ENCODE measurements around the gene ARL16.
A peak's percentile ranks its signal among the peaks of the same experiment; 100 is the strongest.

ARL16 gene

GRCh38 chr17:81714412-81715106, 31.0 kb upstream of the ARL16 start:
- Histone ChIP-seq H2AFZ (ENCODE audit: low read depth, low read length) (no peak overlapping the region), H3K36me3 (replicated peaks; ENCODE audit: low read depth, low read length) (peaks cover 4% of the 10 kb centered on the region), H3K27me3 (ENCODE audit: low read depth, low read length) (no peaks in the 10 kb centered on the region), H4K20me1 (ENCODE audit: insufficient read depth, low read length) (peaks cover 5% of the 10 kb centered on the region; the same call in 1 of the 2 replicates), H3K27ac (ENCODE audit: low read length) (no peak overlapping the region), H3K9ac (ENCODE audit: low read length) (no peak overlapping the region), H3K4me2 (ENCODE audit: low read length) (no peak overlapping the region), H3K79me2 (ENCODE audit: low read length) (peaks cover 26% of the 10 kb centered on the region), H3K4me1 (ENCODE audit: low read length) (peaks cover 19% of the 10 kb centered on the region), H3K4me3 (ENCODE audit: low read length) (no peak overlapping the region), H3K9me3 (ENCODE audit: insufficient read depth, low read length) (no peaks in the 10 kb centered on the region)
- TF ChIP-seq EZH2phosphoT487 (IDR thresholded peaks at IDR 0.05; ENCODE audit: low read depth): no peak

- peaks cover 26% of the 10 kb centered on the region for H3K79me2 ChIP-seq (ENCODE audit: low read length)
- H4K20me1 ChIP-seq (ENCODE audit: insufficient read depth, low read length): peaks cover 5% of the 10 kb centered on the region; the same call in 1 of the 2 replicates
- peak overlapping the region; percentile 62; the same call in 1 of the 2 replicates for H3K9ac ChIP-seq (ENCODE audit: low read length)
- H3K4me3 ChIP-seq (ENCODE audit: low read length): peak overlapping the region; percentile 84
- peaks cover 19% of the 10 kb centered on the region for H3K4me1 ChIP-seq (ENCODE audit: low read length)
- no peaks in the 10 kb centered on the region for H3K27me3 ChIP-seq (ENCODE audit: low read depth, low read length)
- TF ChIP-seq CTCF (IDR thresholded peaks at IDR 0.05; ENCODE audit: low read depth, low read length) (no peak), EZH2phosphoT487 (IDR thresholded peaks at IDR 0.05; ENCODE audit: low read depth) (no peak)
- H3K27ac ChIP-seq (ENCODE audit: low read length): no peak overlapping the region
- H3K9me3 ChIP-seq (ENCODE audit: insufficient read depth, low read length): no peaks in the 10 kb centered on the region
- H2AFZ ChIP-seq (ENCODE audit: low read depth, low read length): no peak overlapping the region
- H3K36me3 ChIP-seq (replicated peaks; ENCODE audit: low read depth, low read length): peaks cover 4% of the 10 kb centered on the region
- peak overlapping the region; percentile 97 for H3K4me2 ChIP-seq (ENCODE audit: low read length)
These were observed 30.2 kb upstream of the ARL16 start for GRCh38 chr17:81713556-81714411.

GRCh38 chr17:81713004-81713555, 29.5 kb upstream of the ARL16 start:
- peak overlapping the region; percentile 62 for H3K9ac ChIP-seq (ENCODE audit: low read length)
- H3K27ac ChIP-seq (ENCODE audit: low read length): no peak overlapping the region

More at GRCh38 chr17:81713004-81713555, 29.5 kb upstream of the ARL16 start:
- H3K4me1 ChIP-seq (ENCODE audit: low read length): peaks cover 19% of the 10 kb centered on the region
- peak overlapping the region; percentile 84 for H3K4me3 ChIP-seq (ENCODE audit: low read length)
- no peaks in the 10 kb centered on the region for H3K27me3 ChIP-seq (ENCODE audit: low read depth, low read length)
- H3K79me2 ChIP-seq (ENCODE audit: low read length): peaks cover 26% of the 10 kb centered on the region
- H3K9me3 ChIP-seq (ENCODE audit: insufficient read depth, low read length): no peaks in the 10 kb centered on the region
- TF ChIP-seq CTCF (IDR thresholded peaks at IDR 0.05; ENCODE audit: low read depth, low read length): no peak
- TF ChIP-seq EZH2phosphoT487 (IDR thresholded peaks at IDR 0.05; ENCODE audit: low read depth): no peak
- H4K20me1 ChIP-seq (ENCODE audit: insufficient read depth, low read length): peaks cover 5% of the 10 kb centered on the region; the same call in 1 of the 2 replicates
- H3K4me2 ChIP-seq (ENCODE audit: low read length): peak overlapping the region; percentile 97
- H2AFZ ChIP-seq (ENCODE audit: low read depth, low read length): no peak overlapping the region
- H3K36me3 ChIP-seq (replicated peaks; ENCODE audit: low read depth, low read length): peaks cover 10% of the 10 kb centered on the region

All from OCI-LY3 (cell line).